K562 (cell line): ENCODE results near the gene FOSL2. TPM values are rescaled to one million over a fixed set of nuclear protein-coding genes. Genes with fewer than 3 reads are reported as not detected.

Experiments
- ATAC-seq: fragments of 200-7000 bp; cut with Tn5 transposase; 3 replicates; pipeline ENCODE4 v1.9.1; 2020; ENCODE audit warnings: moderate library complexity
- BruUV-seq: library from RNA; stranded (reverse); fragments of 400-500 nt; replicated peaks from 2 replicates; lab custom pipeline; 2021; lab: Mats Ljungman, UMichigan
- CTCF ChIA-PET: fragments of 300-600 bp; formaldehyde crosslinking; extraction: SDS; loops from one replicate; lab custom pipeline; 2021; ENCODE audit warnings: low intra/inter-chr PET ratio; lab: Yijun Ruan, JAX
- POLR2A ChIA-PET: fragments of 300-600, 350-650 bp; sonication (Branson Sonifier 250); formaldehyde crosslinking; extraction: SDS; loops from one replicate; lab custom pipeline; 2021; ENCODE audit warnings: antibody characterized with exemption, inconsistent platforms; lab: Yijun Ruan, JAX
- DNase-seq, 4 experiments: peaks; one replicate each; pipeline versions ENCODE4 v3.0.0 to v3.0.0-alpha.2; 2011 to 2018; ENCODE audit warnings: low spot score in 3 of 4, mixed read lengths in 3 of 4; ENCODE audit errors: extremely low read depth in 1 of 4
- FAIRE-seq: peaks from 2 replicates; lab custom pipeline; 2011; peaks lifted over from hg19 to GRCh38; lab: Jason Lieb, UNC
- H2AFZ ChIP-seq: 2 replicates; pipeline ENCODE4 v1.6.0; 2011; ENCODE audit warnings: low read depth, low read length, control low read depth, inconsistent platforms
- H3K27ac ChIP-seq: fragments of 200-600 bp; 3 replicates; pipeline ENCODE4 v1.8.0; 2011; ENCODE audit warnings: low read depth, mild to moderate bottlenecking, control low read depth, inconsistent platforms, low read length, moderate library complexity, mixed read lengths; ENCODE audit errors: extremely low read depth
- H3K27me3 ChIP-seq, 2 experiments: fragments of 300-600 bp in 1 of 2; 2 replicates in 1 of 2; 3 replicates in 1 of 2; pipeline versions ENCODE4 v1.6.0 to v1.8.0; 2011; ENCODE audit warnings: inconsistent platforms in 2 of 2, low read length in 2 of 2, mild to moderate bottlenecking in 1 of 2, mixed read lengths in 1 of 2, moderate library complexity in 1 of 2; ENCODE audit not compliant: control insufficient read depth in 2 of 2, insufficient read depth in 2 of 2
- H3K36me3 ChIP-seq: fragments of 300-600 bp; 3 replicates; pipeline ENCODE4 v1.8.0; 2011; ENCODE audit warnings: mild to moderate bottlenecking, low read length, inconsistent platforms; ENCODE audit not compliant: control insufficient read depth, insufficient read depth
- H3K4me1 ChIP-seq, 2 experiments: fragments of 200-600 bp in 1 of 2; replicated peaks in 1 of 2; 2 replicates in 1 of 2; 3 replicates in 1 of 2; pipeline versions ENCODE4 v1.5.1 to v1.8.0; 2011; ENCODE audit warnings: inconsistent platforms in 2 of 2, low read length in 2 of 2, mild to moderate bottlenecking in 1 of 2, mixed read lengths in 1 of 2, moderate library complexity in 1 of 2; ENCODE audit not compliant: control insufficient read depth in 2 of 2, insufficient read depth in 2 of 2
- H3K4me2 ChIP-seq: 2 replicates; pipeline ENCODE4 v1.6.1; 2011; ENCODE audit warnings: low read length, control low read depth, inconsistent platforms, mixed read lengths; ENCODE audit not compliant: insufficient read depth
- H3K4me3 ChIP-seq: fragments of 200-600 bp; sonication (generic), shearing (Covaris generic); 2 replicates; pipeline ENCODE4 v1.5.1; 2016; ENCODE audit warnings: control low read depth, inconsistent platforms
- H3K79me2 ChIP-seq: fragments of 200-600 bp; 3 replicates; pipeline ENCODE4 v1.8.0; 2011; ENCODE audit warnings: low read length, inconsistent platforms; ENCODE audit not compliant: control insufficient read depth, insufficient read depth
- H3K9ac ChIP-seq, 2 experiments: 2 replicates each; pipeline versions ENCODE4 v1.6.0 to v1.6.1; 2011; ENCODE audit warnings: low read depth in 2 of 2, low read length in 2 of 2, control low read depth in 1 of 2, inconsistent platforms in 1 of 2, mild to moderate bottlenecking in 1 of 2, mixed read lengths in 1 of 2; ENCODE audit not compliant: insufficient read depth in 1 of 2
- H3K9me1 ChIP-seq: one replicate; pipeline ENCODE4 v1.6.0; 2011; ENCODE audit warnings: inconsistent platforms, mild to moderate bottlenecking, low read length, moderate library complexity; ENCODE audit not compliant: control insufficient read depth, insufficient read depth
- H3K9me3 ChIP-seq: replicated peaks from 2 replicates; pipeline ENCODE4 v1.5.1; 2011; ENCODE audit warnings: low read depth, low read length, inconsistent platforms; ENCODE audit not compliant: control insufficient read depth, insufficient read depth
- H4K20me1 ChIP-seq: replicated peaks from 2 replicates; pipeline ENCODE4 v1.6.1; 2011; ENCODE audit warnings: low read length, inconsistent platforms, mixed read lengths; ENCODE audit not compliant: control insufficient read depth, insufficient read depth
- CHCHD3 ChIP-seq: fragments of 250-450 bp; sonication (Bioruptor Pico); IDR thresholded peaks from 2 replicates; pipeline ENCODE4 v2.1.2; 2022; ENCODE audit warnings: mild to moderate bottlenecking
- CREBBP ChIP-seq: IDR thresholded peaks from one replicate; pipeline ENCODE4 v1.6.1; 2012; ENCODE audit warnings: low read depth, mild to moderate bottlenecking, control low read depth, inconsistent platforms, low read length
- IFI16 ChIP-seq: fragments of 250-450 bp; sonication (Bioruptor Pico); IDR thresholded peaks from 2 replicates; pipeline ENCODE4 v2.1.2; 2022; ENCODE audit warnings: mild to moderate bottlenecking, inconsistent platforms
- KAT7 ChIP-seq: sonication (generic); formaldehyde crosslinking; IDR thresholded peaks from 2 replicates; pipeline ENCODE4 v1.8.0; 2022; ENCODE audit warnings: missing genetic modification reagents, mild to moderate bottlenecking, borderline replicate concordance
- KLF6 ChIP-seq: fragments of 250-450 bp; sonication (Bioruptor Pico); IDR thresholded peaks from 2 replicates; pipeline ENCODE4 v1.4.0; 2020; ENCODE audit warnings: mild to moderate bottlenecking, moderate library complexity, borderline replicate concordance
- MCM3 ChIP-seq: fragments of 450-650 bp; IDR thresholded peaks from 2 replicates; pipeline ENCODE4 v1.6.1; 2016
- MCM5 ChIP-seq: fragments of 450-650 bp; IDR thresholded peaks from 2 replicates; pipeline ENCODE4 v1.6.1; 2016; ENCODE audit warnings: low read depth
- MXI1 ChIP-seq: IDR thresholded peaks from 2 replicates; pipeline ENCODE4 v1.6.1; 2011; ENCODE audit warnings: low read depth, mild to moderate bottlenecking, improper control_type of control experiment, low read length
- NR2C1 ChIP-seq, 2 experiments: fragments of 450-650 bp; IDR thresholded peaks; 2 replicates each; pipeline ENCODE4 v1.6.1; 2017; ENCODE audit warnings: mild to moderate bottlenecking in 2 of 2, antibody characterized with exemption in 1 of 2, inconsistent platforms in 1 of 2, missing compliant biosample characterization in 1 of 2, missing genetic modification characterization in 1 of 2
- POLR3G ChIP-seq: IDR thresholded peaks from 2 replicates; pipeline ENCODE4 v1.6.1; 2011; ENCODE audit not compliant: insufficient read length, insufficient replicate concordance; ENCODE audit errors: extremely low read depth
- POU5F1 ChIP-seq: fragments of 150-350 bp; IDR thresholded peaks from 2 replicates; pipeline ENCODE4 v1.6.1; 2014; ENCODE audit warnings: borderline replicate concordance, low read length, low read depth, mild to moderate bottlenecking; ENCODE audit not compliant: partially characterized antibody
- PTBP1 ChIP-seq: fragments of 200-400 bp; formaldehyde crosslinking; IDR thresholded peaks from 2 replicates; pipeline ENCODE4 v1.6.1; 2017; ENCODE audit warnings: low read depth, low read length
- RFX7 ChIP-seq: fragments of 250-450 bp; sonication (Bioruptor Pico); IDR thresholded peaks from 2 replicates; pipeline ENCODE4 v1.5.1; 2021; ENCODE audit warnings: mild to moderate bottlenecking
- SAP30 ChIP-seq: fragments of 200-600 bp; sonication (generic); IDR thresholded peaks from 2 replicates; pipeline ENCODE4 v1.6.1; 2012; ENCODE audit warnings: borderline replicate concordance, low read depth, mild to moderate bottlenecking, moderate library complexity, low read length, control low read depth, inconsistent platforms; ENCODE audit not compliant: insufficient read depth, poor library complexity, severe bottlenecking
- TAL1 ChIP-seq: fragments of 450-650 bp; IDR thresholded peaks from 2 replicates; pipeline ENCODE4 v1.6.1; 2016; ENCODE audit warnings: mild to moderate bottlenecking
- ZKSCAN1 ChIP-seq: fragments of 150-350 bp; IDR thresholded peaks from 2 replicates; pipeline ENCODE4 v1.6.1; 2016; ENCODE audit warnings: low read depth, low read length
- ZNF24 ChIP-seq: fragments of 450-650 bp; IDR thresholded peaks from 2 replicates; pipeline ENCODE4 v1.6.1; 2016
- ZNF695 ChIP-seq: fragments of 450-650 bp; formaldehyde crosslinking; IDR thresholded peaks from 2 replicates; pipeline ENCODE4 v1.4.0; 2020; ENCODE audit warnings: mild to moderate bottlenecking, moderate library complexity
- WGBS: fragments of 100-300 bp; shearing (Covaris generic); methylation state at CpG from one replicate; pipeline ENCODE4 v1.1.6; 2016; ENCODE audit warnings: low coverage, mixed read lengths; ENCODE audit not compliant: insufficient coverage; ENCODE audit errors: missing lambda C conversion rate; 5-methylcytosine and 5-hydroxymethylcytosine counted together
- in situ Hi-C: fragments of 300-500 bp; cut with MboI; formaldehyde crosslinking; loops from 4 replicates; pipeline ENCODE4 v1.15.0; 2018; ENCODE audit warnings: inconsistent platforms, mixed read lengths
- intact Hi-C: fragments of 100-400 bp; cut with micrococcal nuclease; formaldehyde crosslinking; loops from 2 replicates; pipeline ENCODE4 v1.14.2; 2022
- polyA plus RNA-seq, 8 experiments: library from polyadenylated mRNA; depleted of rRNA in 4 of 8; stranded (reverse) in 5 of 8; unstranded in 3 of 8; fragments of >200 nt; fragmentation: Nextera tagmentation in 2 of 8; fragmentation: Illumina TruSeq in 1 of 8; extraction: Ambion mirVana in 2 of 8; extraction: Trizol in 1 of 8; gene quantifications; 2 replicates each; pipeline versions ENCODE4 v1.2.1 to v1.2.3, GENCODE V29; 2011 to 2014; ENCODE audit warnings: inconsistent platforms in 1 of 8, missing spikeins in 1 of 8
- total RNA-seq, 7 experiments: library from RNA; depleted of rRNA in 6 of 7; stranded (reverse); fragments of >200 nt in 6 of 7; fragmentation: Illumina TruSeq in 2 of 7; extraction: Trizol in 2 of 7; gene quantifications; 2 replicates each; pipeline versions ENCODE4 v1.2.1 to v1.2.3, GENCODE V29; 2011 to 2021; ENCODE audit warnings: low replicate concordance in 1 of 7

Gene FOSL2
- total and polyA plus RNA-seq, 9 of the 15 experiments (the other 6 are each of a cell fraction or from before 2014, with no cell fraction given): 0.04 to 2.9 (median 0.80) TPM

DNA sequence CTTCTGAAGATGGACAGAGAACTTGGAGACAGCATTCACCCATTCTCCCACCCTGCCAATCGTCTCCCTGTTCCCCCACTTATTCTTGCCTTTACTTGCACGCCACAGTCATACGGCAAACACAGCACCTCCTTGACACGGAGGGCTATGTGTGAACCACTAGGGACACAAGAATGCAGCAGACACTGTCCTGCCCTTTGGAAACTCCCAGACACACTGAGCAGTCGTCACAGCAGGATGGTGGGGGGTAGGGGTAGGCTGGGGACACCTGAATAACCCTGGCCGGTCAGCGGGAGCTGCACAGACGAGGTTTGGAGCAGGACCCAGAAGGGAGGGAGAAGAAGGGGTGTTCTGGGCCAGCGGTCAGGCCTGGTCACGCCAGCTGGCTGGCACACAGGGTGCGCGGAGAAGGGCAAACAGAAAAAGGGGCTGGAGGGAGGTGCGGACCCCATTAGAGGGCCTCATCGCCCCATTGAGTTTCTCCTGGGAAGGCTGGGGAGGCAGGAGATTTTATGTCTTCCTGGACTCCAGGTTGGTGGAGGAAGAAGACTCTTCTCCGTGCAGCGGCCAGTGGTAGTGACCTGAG is 40.0 kb upstream of the FOSL2 start:
- no peak for ATAC-seq

DNA sequence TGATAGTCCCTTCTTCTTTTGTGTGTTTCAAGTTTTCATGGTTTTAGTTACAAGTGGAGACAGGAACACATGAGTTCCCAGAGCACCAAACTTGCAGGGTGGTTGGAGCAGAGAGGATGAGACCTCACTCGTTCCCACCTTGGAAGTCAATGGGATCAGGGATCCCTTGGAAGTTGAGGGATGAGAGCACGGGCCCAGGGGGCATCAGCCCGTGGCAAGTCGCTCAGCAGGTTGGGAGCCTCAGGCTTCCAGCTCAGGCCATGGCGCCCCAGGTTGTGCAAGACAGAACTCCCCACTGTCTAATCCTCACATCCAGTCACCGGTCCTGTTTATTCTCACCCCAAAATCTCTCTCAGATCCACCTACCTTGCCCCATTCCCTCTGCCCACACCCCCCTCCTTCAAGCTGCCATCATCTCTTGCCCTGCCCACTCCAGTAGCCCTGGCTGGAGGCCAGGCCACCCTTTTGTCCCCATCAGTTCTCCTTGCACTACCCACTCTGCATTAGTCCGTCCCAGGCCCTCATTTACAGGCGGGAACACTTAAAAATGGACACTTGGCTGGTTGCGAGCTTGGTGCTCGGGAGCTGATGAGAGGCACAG is 37.6 kb upstream of the FOSL2 start:
- H2AFZ ChIP-seq: peak overlapping the region; percentile 69
- peak overlapping the region; percentile 57; the same call in 2 of the 3 replicates for H3K27ac ChIP-seq
- in situ Hi-C loops (no loop called here), intact Hi-C loops (no loop called here)
- H3K4me3 ChIP-seq: no peak overlapping the region
- WGBS: 34% methylated on average over 7 of the region's 10 CpGs
- H3K4me2 ChIP-seq: peak overlapping the region; percentile 44; the same call in 1 of the 2 replicates
- H3K9me1 ChIP-seq: peaks cover 6% of the 10 kb centered on the region
- peak overlapping the region; percentile 12 to 70 for H3K9ac ChIP-seq
- ChIA-PET POLR2A (interaction anchor here (0.5 to 2.1 kb wide), 7 partner anchors 10 to 56 kb away, joined by 3 to 13 read pairs (median 6); no protein-coding TSS in a partner anchor), CTCF (no interaction called here)
- ATAC-seq (peak; percentile 20; the same call in 2 of the 3 replicates), DNase-seq (peak in 1 of 4 experiments; percentile 26), FAIRE-seq (no peak)
- peaks cover 45 to 61% of the 10 kb centered on the region in 2 experiments for H3K4me1 ChIP-seq
- H3K79me2 ChIP-seq: no peaks in the 10 kb centered on the region
- H4K20me1 ChIP-seq: no peaks in the 10 kb centered on the region
- BruUV-seq: no TSS peak
- no peaks in the 10 kb centered on the region for H3K27me3 ChIP-seq
- no peaks in the 10 kb centered on the region for H3K9me3 ChIP-seq
- no peaks in the 10 kb centered on the region for H3K36me3 ChIP-seq
- TF ChIP-seq IFI16 (CRISPR knock-in tag): no peak
- TF ChIP-seq SAP30: no peak
- TF ChIP-seq ZNF695 (CRISPR knock-in tag): 0 out of 2 replicates have a peak, but pooled peaks have one; percentile 39
- TF ChIP-seq NR2C1 (IDR thresholded peaks at IDR 0.05): no peak
- no peak for TF ChIP-seq NR2C1 (tag; IDR thresholded peaks at IDR 0.05)
- TF ChIP-seq KLF6 (CRISPR knock-in tag): no peak
- TF ChIP-seq POU5F1: no peak
- no peak for TF ChIP-seq RFX7 (CRISPR knock-in tag)
- no peak for TF ChIP-seq CREBBP
- TF ChIP-seq ZKSCAN1: no peak
- TF ChIP-seq PTBP1: no peak
- TF ChIP-seq KAT7 (CRISPR knock-in tag): no peak
- no peak for TF ChIP-seq MCM3
- no peak for TF ChIP-seq POLR3G

More for the DNA sequence above, 40.0 kb upstream of the FOSL2 start:
- no peaks in the 10 kb centered on the region for H4K20me1 ChIP-seq
- H3K4me3 ChIP-seq: no peak overlapping the region
- CTCF ChIA-PET: interaction anchor here (0.7 kb wide), 1 partner anchor 193 kb away, joined by 3 read pairs; no protein-coding TSS in a partner anchor
- no peaks in the 10 kb centered on the region for H3K27me3 ChIP-seq
- peaks cover 23 to 56% of the 10 kb centered on the region in 2 experiments for H3K4me1 ChIP-seq
- no peaks in the 10 kb centered on the region for H3K79me2 ChIP-seq
- in situ Hi-C loops: no loop called here
- no peak overlapping the region for H3K4me2 ChIP-seq
- H2AFZ ChIP-seq: 0 out of 2 replicates have a peak overlapping the region, but pooled peaks have one; percentile 18
- intact Hi-C loops: no loop called here
- BruUV-seq: no TSS peak
- TF ChIP-seq TAL1 (no peak), MCM5 (no peak), CHCHD3 (no peak), ZNF24 (no peak), MXI1 (no peak)
- WGBS: 72% methylated on average over 11 of the region's 16 CpGs
- H3K9me3 ChIP-seq: no peaks in the 10 kb centered on the region
- FAIRE-seq: no peak
- H3K36me3 ChIP-seq: no peaks in the 10 kb centered on the region
- no peak for DNase-seq
- H3K9ac ChIP-seq: peak overlapping the region in 1 of 2 experiments; percentile 65; a peak in 1 of 4 replicates
- no peaks in the 10 kb centered on the region for H3K9me1 ChIP-seq
- no peak overlapping the region for H3K27ac ChIP-seq
- POLR2A ChIA-PET: interaction anchor here (1.0 kb wide), 1 partner anchor 19 kb away, joined by 3 read pairs; no protein-coding TSS in a partner anchor
